GM19351 (cell line): Measurements from ENCODE around the gene FGD6.

Experiments
- ATAC-seq: cut with Tn5 transposase; IDR thresholded peaks from one replicate; pipeline ENCODE4 v1.9.1; 2021; ENCODE audit warnings: mild to moderate bottlenecking, moderate library complexity; ENCODE audit not compliant: unreplicated experiment

FGD6 gene

DNA sequence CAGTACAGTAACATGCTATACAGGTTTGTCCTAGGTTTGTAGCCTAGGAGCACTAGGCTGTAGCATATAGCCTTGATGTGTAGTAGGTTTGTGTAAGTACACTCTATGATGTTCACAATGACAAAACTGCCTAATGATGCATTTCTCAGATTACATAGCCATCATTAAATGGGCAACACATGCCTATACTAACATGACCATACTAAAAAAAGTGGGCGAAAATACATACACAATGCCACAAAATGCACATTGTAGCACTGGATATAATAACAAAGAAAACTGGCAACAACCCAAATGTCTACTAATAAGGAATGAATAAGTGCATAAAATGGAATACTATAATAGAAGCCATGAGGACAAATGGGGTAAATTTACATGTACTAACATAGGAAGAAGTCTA is 182.5 kb downstream of the FGD6 start:
- no peak for ATAC-seq
